ENCODE data around the gene RNF183. TPM values are rescaled to one million over a fixed set of nuclear protein-coding genes. Genes with fewer than 3 reads are reported as not detected.

Gene RNF183
- total and polyA plus RNA-seq, 9 of the 15 experiments (the other 6 are each of a cell fraction or from before 2014, with no cell fraction given) = 0.04 to 2.0 (median 0.16) TPM; not detected in 5

- no peak for TF ChIP-seq CHD7 (IDR thresholded peaks at IDR 0.05; ENCODE audit: low read depth, low read length)
- TF ChIP-seq RBM34 (IDR thresholded peaks at IDR 0.05; ENCODE audit: borderline replicate concordance, insufficient read depth, low read length) = no peak
- TF ChIP-seq HNRNPUL1 (IDR thresholded peaks at IDR 0.05; ENCODE audit: low read length) = no peak
- TF ChIP-seq GATAD2B (IDR thresholded peaks at IDR 0.05; ENCODE audit: borderline replicate concordance) = peak; percentile 44; the same call in 1 of the 2 replicates
- TF ChIP-seq NFIX (CRISPR knock-in tag; IDR thresholded peaks at IDR 0.05; ENCODE audit: low read depth) = no peak
- peak; percentile 90 to 95 for TF ChIP-seq SIN3A (IDR thresholded peaks at IDR 0.05; ENCODE audit: borderline replicate concordance in 2 of 2, control insufficient read depth in 1 of 2, low read depth in 2 of 2, low read length in 2 of 2)
- no peak for TF ChIP-seq TFE3 (CRISPR knock-in tag; IDR thresholded peaks at IDR 0.05)
- no peak for TF ChIP-seq CTCF (IDR thresholded peaks at IDR 0.05 in 2 of 3, conservative IDR thresholded peaks at IDR 0.05 in 1 of 3; ENCODE audit: insufficient read depth in 2 of 3, low read depth in 1 of 3, low read length in 3 of 3)
- peak; percentile 41; the same call in 1 of the 2 replicates for TF ChIP-seq BCOR (IDR thresholded peaks at IDR 0.05)
- TF ChIP-seq DDX20 (tag; IDR thresholded peaks at IDR 0.05; ENCODE audit: low read depth) = no peak
- no peak for TF ChIP-seq MTA2 (IDR thresholded peaks at IDR 0.05; ENCODE audit: low read depth)
These were observed 37.0 kb upstream of the RNF183 start, which contains the start of gene WDR31 (continued) for GRCh38 chr9:113340011-113340699.
